Endodermal cell (in vitro differentiated cells): ENCODE results near the gene CHAF1B. TPM values are rescaled to one million over a fixed set of nuclear protein-coding genes. Genes with fewer than 3 reads are reported as not detected.
A peak's percentile ranks its signal among the peaks of the same experiment; 100 is the strongest.
"Not testable (repeated sequence)": the region's sequence is repeated elsewhere in the genome, so short reads cannot be mapped to it uniquely, and the experiment has no call there.

Experiments used
- DNase-seq: peaks from one replicate; pipeline ENCODE4 v3.0.0-alpha.2; 2017
- H3K27ac ChIP-seq: 2 replicates; pipeline ENCODE4 v1.5.1; 2013; ENCODE audit warnings: mild to moderate bottlenecking, low read depth, low read length, moderate library complexity
- H3K27me3 ChIP-seq: 2 replicates; pipeline ENCODE4 v1.6.1; 2013; ENCODE audit warnings: mild to moderate bottlenecking, low read length, moderate library complexity; ENCODE audit not compliant: insufficient read depth, control insufficient read depth, poor library complexity, severe bottlenecking
- H3K36me3 ChIP-seq: 2 replicates; pipeline ENCODE4 v1.7.0; 2013; ENCODE audit warnings: mild to moderate bottlenecking, low read length, moderate library complexity; ENCODE audit not compliant: control insufficient read depth, insufficient read depth
- H3K4me1 ChIP-seq: one replicate; pipeline ENCODE4 v1.7.0; 2013; ENCODE audit warnings: low read length; ENCODE audit not compliant: control insufficient read depth, insufficient read depth
- H3K4me3 ChIP-seq: 2 replicates; pipeline ENCODE4 v1.5.1; 2013; ENCODE audit warnings: mild to moderate bottlenecking, low read length, moderate library complexity
- H3K9ac ChIP-seq: 2 replicates; pipeline ENCODE4 v1.6.1; 2013; ENCODE audit warnings: mild to moderate bottlenecking, low read length, moderate library complexity; ENCODE audit not compliant: poor library complexity, severe bottlenecking; ENCODE audit errors: extremely low read depth
- H3K9me3 ChIP-seq: 2 replicates; pipeline ENCODE4 v1.6.1; 2013; ENCODE audit warnings: mild to moderate bottlenecking, low read length, moderate library complexity; ENCODE audit not compliant: control insufficient read depth
- H3K27ac Mint-ChIP-seq: 2 replicates; pipeline ENCODE4 v1.8.0; 2020; ENCODE audit warnings: mixed read lengths
- H3K27me3 Mint-ChIP-seq: 2 replicates; pipeline ENCODE4 v1.8.0; 2021; ENCODE audit warnings: mild to moderate bottlenecking, mixed read lengths; ENCODE audit not compliant: insufficient read depth
- H3K36me3 Mint-ChIP-seq: 2 replicates; pipeline ENCODE4 v1.8.0; 2020; ENCODE audit warnings: low read depth, mixed read lengths
- H3K4me1 Mint-ChIP-seq: 2 replicates; pipeline ENCODE4 v1.8.0; 2020; ENCODE audit warnings: mixed read lengths
- H3K4me3 Mint-ChIP-seq: 2 replicates; pipeline ENCODE4 v1.8.0; 2020; ENCODE audit warnings: mild to moderate bottlenecking, moderate library complexity, mixed read lengths
- H3K9me3 Mint-ChIP-seq: 2 replicates; pipeline ENCODE4 v1.8.0; 2020; ENCODE audit warnings: mild to moderate bottlenecking, mixed read lengths
- WGBS, 2 experiments: methylation state at CpG; one replicate each; pipeline versions ENCODE4 v1.1.5 to v1.1.7; 2013; ENCODE audit warnings: missing lambda C conversion rate in 2 of 2, mixed read lengths in 1 of 2; ENCODE audit not compliant: insufficient coverage in 1 of 2, insufficient read length in 1 of 2; 5-methylcytosine and 5-hydroxymethylcytosine counted together
- total RNA-seq, 2 donors: library from RNA; stranded (reverse); fragmentation: NEBNext Ultra II Directional in 1 of 2; extraction: Animal tissue kit (Norgen Biotek cat#: 25700) in 1 of 2; gene quantifications; 2 replicates in 1 of 2; 3 replicates in 1 of 2; pipeline ENCODE4 v1.2.1, GENCODE V29; 2021
- TF ChIP-seq, protein P1 (sequence below): fragments of 200-600 bp; sonication (generic); conservative IDR thresholded peaks from 2 replicates; pipeline ENCODE4 v1.5.0; 2021; ENCODE audit warnings: antibody characterized with exemption, mild to moderate bottlenecking

CHAF1B gene
- total RNA-seq, 2 donors from 2014 or later = 16.3 to 27.1 TPM

DNA sequence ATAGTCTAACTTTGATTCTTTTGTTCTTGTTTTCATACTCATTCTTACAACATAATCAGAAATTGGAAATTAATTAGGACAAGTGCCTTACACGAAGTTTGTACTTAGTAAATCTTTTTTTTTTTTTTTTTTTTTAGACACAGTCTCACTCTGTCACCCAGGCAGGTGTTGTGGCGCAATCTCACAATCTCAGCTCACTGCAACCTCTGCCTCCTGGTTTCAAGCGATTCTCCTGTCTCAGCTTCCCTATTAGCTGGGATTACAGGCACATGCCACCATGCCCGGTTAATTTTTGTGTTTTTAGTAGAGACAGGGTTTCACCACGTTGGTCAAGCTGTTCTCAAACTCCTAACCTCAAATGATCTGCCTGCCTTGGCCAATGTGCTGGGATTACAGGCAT is 12.4 kb downstream of the CHAF1B start:
- Mint-ChIP-seq H3K9me3 (peaks cover 10% of the 10 kb centered on the region), H3K27ac (no peak overlapping the region), H3K4me1 (peaks cover 17% of the 10 kb centered on the region), H3K27me3 (no peaks in the 10 kb centered on the region), H3K4me3 (no peak overlapping the region), H3K36me3 (peaks cover 56% of the 10 kb centered on the region)
- peaks cover 43% of the 10 kb centered on the region for H3K36me3 ChIP-seq
- H3K4me1 ChIP-seq = no peaks in the 10 kb centered on the region
- peaks cover 5% of the 10 kb centered on the region for H3K9me3 ChIP-seq
- DNase-seq = peak; percentile 13
- WGBS, 2 experiments = 88 to 94% methylated on average over 4 to 5 of the region's 5 CpGs
- TF ChIP-seq, protein P1, sequence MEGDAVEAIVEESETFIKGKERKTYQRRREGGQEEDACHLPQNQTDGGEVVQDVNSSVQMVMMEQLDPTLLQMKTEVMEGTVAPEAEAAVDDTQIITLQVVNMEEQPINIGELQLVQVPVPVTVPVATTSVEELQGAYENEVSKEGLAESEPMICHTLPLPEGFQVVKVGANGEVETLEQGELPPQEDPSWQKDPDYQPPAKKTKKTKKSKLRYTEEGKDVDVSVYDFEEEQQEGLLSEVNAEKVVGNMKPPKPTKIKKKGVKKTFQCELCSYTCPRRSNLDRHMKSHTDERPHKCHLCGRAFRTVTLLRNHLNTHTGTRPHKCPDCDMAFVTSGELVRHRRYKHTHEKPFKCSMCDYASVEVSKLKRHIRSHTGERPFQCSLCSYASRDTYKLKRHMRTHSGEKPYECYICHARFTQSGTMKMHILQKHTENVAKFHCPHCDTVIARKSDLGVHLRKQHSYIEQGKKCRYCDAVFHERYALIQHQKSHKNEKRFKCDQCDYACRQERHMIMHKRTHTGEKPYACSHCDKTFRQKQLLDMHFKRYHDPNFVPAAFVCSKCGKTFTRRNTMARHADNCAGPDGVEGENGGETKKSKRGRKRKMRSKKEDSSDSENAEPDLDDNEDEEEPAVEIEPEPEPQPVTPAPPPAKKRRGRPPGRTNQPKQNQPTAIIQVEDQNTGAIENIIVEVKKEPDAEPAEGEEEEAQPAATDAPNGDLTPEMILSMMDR = no peak
- no peak overlapping the region for H3K4me3 ChIP-seq
- no peaks in the 10 kb centered on the region for H3K27me3 ChIP-seq
- H3K9ac ChIP-seq = no peak overlapping the region
- H3K27ac ChIP-seq = no peak overlapping the region

DNA sequence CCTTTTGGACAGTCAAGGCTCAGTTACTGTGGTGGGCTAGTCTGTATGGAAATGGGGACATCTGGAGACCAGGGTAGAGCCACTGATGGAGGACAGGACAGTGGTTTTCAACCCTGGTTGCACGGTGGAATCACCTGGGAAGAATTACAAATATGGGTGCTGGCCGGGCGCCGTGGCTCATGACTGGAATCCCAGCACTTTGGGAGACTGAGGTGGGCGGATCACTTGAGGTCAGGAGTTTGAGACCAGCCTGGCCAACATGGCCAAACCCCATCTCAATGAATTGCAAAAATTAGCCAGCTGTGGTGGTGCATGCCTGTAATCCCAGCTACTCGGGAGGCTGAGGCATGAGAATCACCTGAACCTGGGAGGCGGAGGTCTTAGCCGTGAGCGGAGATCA is 14.5 kb downstream of the CHAF1B start:
- H3K27me3 Mint-ChIP-seq, H3K9me3 Mint-ChIP-seq, H3K27ac ChIP-seq, H3K9me3 ChIP-seq, H3K4me3 ChIP-seq, DNase-seq, H3K27ac Mint-ChIP-seq, H3K4me3 Mint-ChIP-seq, H3K27me3 ChIP-seq, H3K4me1 ChIP-seq, H3K9ac ChIP-seq: not testable (repeated sequence)
- Mint-ChIP-seq H3K36me3 (peaks cover 51% of the 10 kb centered on the region), H3K4me1 (peaks cover 17% of the 10 kb centered on the region)
- WGBS, 2 experiments = 95 to 96% methylated on average over 9 of the region's 9 CpGs
- peaks cover 40% of the 10 kb centered on the region for H3K36me3 ChIP-seq

DNA sequence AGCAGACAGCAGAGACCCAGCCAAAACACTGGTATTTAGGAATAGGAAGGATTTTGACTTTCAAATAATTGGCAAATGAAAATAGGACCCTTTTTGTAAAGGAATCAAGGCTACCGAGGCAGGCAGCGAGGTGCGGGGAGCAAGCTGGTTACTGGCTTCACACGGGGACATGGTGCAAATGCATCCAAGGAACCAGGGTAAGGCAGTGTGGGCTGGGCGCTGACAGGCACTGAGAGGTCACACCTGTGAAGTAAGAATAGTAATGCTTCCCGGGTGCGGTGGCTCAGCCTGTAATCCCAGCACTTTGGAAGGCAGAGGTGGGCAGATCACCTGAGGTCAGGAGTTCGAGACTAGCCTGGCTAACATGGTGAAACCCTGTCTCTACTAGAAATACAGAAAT is 15.5 kb downstream of the CHAF1B start:
- no peaks in the 10 kb centered on the region for H3K9me3 ChIP-seq
- Mint-ChIP-seq H3K36me3 (peaks cover 50% of the 10 kb centered on the region), H3K9me3 (peaks cover 2% of the 10 kb centered on the region), H3K4me3 (no peak overlapping the region), H3K4me1 (peaks cover 13% of the 10 kb centered on the region), H3K27me3 (no peaks in the 10 kb centered on the region), H3K27ac (no peak overlapping the region)
- no peak overlapping the region for H3K9ac ChIP-seq
- WGBS, 2 experiments = 93 to 97% methylated on average over 8 of the region's 8 CpGs
- no peaks in the 10 kb centered on the region for H3K27me3 ChIP-seq
- no peak overlapping the region for H3K4me3 ChIP-seq
- DNase-seq = peak; percentile 30
- no peak overlapping the region for H3K27ac ChIP-seq
- H3K4me1 ChIP-seq = no peaks in the 10 kb centered on the region
- TF ChIP-seq, protein P1 = no peak
- peaks cover 42% of the 10 kb centered on the region for H3K36me3 ChIP-seq

DNA sequence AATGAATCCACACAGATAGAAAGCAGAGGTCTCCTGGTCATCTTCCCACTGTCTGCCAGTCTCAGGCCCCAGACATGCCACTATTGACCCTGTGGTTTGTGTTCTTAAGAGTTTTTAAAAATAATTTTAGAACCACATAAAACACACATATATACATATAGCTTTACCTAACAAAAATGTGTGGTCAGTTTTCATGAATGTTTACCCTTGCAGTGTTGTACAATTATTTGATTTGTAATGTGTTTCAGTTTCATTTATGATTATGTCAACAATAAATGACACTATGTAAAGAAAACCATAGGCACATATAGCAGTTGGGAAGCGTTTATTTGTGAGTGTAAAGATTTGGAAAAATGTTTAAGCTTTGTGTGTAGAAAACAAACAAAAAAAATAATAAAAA is 17.1 kb downstream of the CHAF1B start:
- no peaks in the 10 kb centered on the region for H3K4me1 ChIP-seq
- H3K36me3 ChIP-seq = peaks cover 50% of the 10 kb centered on the region
- Mint-ChIP-seq H3K27ac (no peak overlapping the region), H3K27me3 (no peaks in the 10 kb centered on the region), H3K9me3 (peaks cover 2% of the 10 kb centered on the region), H3K36me3 (peaks cover 47% of the 10 kb centered on the region), H3K4me1 (peaks cover under 1% of the 10 kb centered on the region), H3K4me3 (no peak overlapping the region)
- TF ChIP-seq, protein P1 = no peak
- no peak overlapping the region for H3K4me3 ChIP-seq
- H3K27ac ChIP-seq = no peak overlapping the region
- DNase-seq = no peak
- H3K27me3 ChIP-seq = no peaks in the 10 kb centered on the region
- 86 to 100% methylated on average over 1 of the region's 1 CpG for WGBS, 2 experiments
- H3K9ac ChIP-seq = no peak overlapping the region
- H3K9me3 ChIP-seq = no peaks in the 10 kb centered on the region
